Testis (tissue), 3 donors: ENCODE data around the gene DENND4B. TPM values are rescaled to one million over a fixed set of nuclear protein-coding genes. Genes with fewer than 3 reads are reported as not detected.
"Not testable (repeated sequence)": the region's sequence is repeated elsewhere in the genome, so short reads cannot be mapped to it uniquely, and the experiment has no call there.

Source experiments
- DNase-seq: peaks from one replicate; pipeline ENCODE4 v3.0.0-alpha.2; 2019
- H3K27ac ChIP-seq, 2 donors: fragments of 200-600 bp; sonication (generic); one replicate each; pipeline ENCODE4 v1.5.1; 2019
- H3K27me3 ChIP-seq: fragments of 200-600 bp; sonication (generic); one replicate; pipeline ENCODE4 v1.5.1; 2019
- H3K36me3 ChIP-seq: fragments of 200-600 bp; sonication (generic); one replicate; pipeline ENCODE4 v1.5.1; 2017; ENCODE audit warnings: low read depth; ENCODE audit errors: missing control alignments
- H3K4me1 ChIP-seq: fragments of 200-600 bp; sonication (generic); one replicate; pipeline ENCODE4 v1.5.1; 2019
- H3K4me3 ChIP-seq, 2 donors: fragments of 200-600 bp; sonication (generic); one replicate each; pipeline ENCODE4 v1.5.1; 2017 to 2019
- H3K9me3 ChIP-seq: fragments of 200-600 bp; sonication (generic); one replicate; pipeline ENCODE4 v1.5.1; 2017
- POLR2A ChIP-seq: fragments of 450-650 bp; IDR thresholded peaks from one replicate; pipeline ENCODE4 v1.6.1; 2017; ENCODE audit warnings: antibody characterized with exemption, mild to moderate bottlenecking, moderate library complexity
- WGBS, 2 donors: methylation state at CpG; one replicate each; pipeline ENCODE4 v1.1.5; 2018; 5-methylcytosine and 5-hydroxymethylcytosine counted together
- intact Hi-C: fragments of 100-400 bp; cut with DNase I; formaldehyde crosslinking; loops from one replicate; pipeline ENCODE4 v1.15.1; 2023; ENCODE audit warnings: low total_unique reads
- polyA plus RNA-seq: library from polyadenylated mRNA; stranded (reverse); fragments of 350-450 nt; fragmentation: Illumina TruSeq; extraction: RNeasy Lipid Tissue Mini Kit (QIAGEN cat#74804); gene quantifications from one replicate; pipeline ENCODE4 v1.2.3, GENCODE V29; 2014; ENCODE audit warnings: low read depth, low replicate concordance; ENCODE audit not compliant: insufficient read depth
- total RNA-seq, 2 donors: library from RNA; depleted of rRNA; stranded (reverse); fragments of >200 nt; gene quantifications; one replicate each; pipeline ENCODE4 v1.2.3, GENCODE V29; 2016
- TF ChIP-seq, protein P1 (sequence below), 3 experiments: fragments of 450-650 bp in 2 of 3; fragments of 200-600 bp in 1 of 3; sonication (generic) in 1 of 3; IDR thresholded peaks; one replicate each; pipeline ENCODE4 v1.5.1; 2016 to 2019; ENCODE audit warnings: antibody characterized with exemption in 3 of 3, mild to moderate bottlenecking in 2 of 3, moderate library complexity in 1 of 3

The DENND4B gene
- total and polyA plus RNA-seq, 3 donors from 2014 or later = 25.4 to 59.0 (median 54.5) TPM

DNA sequence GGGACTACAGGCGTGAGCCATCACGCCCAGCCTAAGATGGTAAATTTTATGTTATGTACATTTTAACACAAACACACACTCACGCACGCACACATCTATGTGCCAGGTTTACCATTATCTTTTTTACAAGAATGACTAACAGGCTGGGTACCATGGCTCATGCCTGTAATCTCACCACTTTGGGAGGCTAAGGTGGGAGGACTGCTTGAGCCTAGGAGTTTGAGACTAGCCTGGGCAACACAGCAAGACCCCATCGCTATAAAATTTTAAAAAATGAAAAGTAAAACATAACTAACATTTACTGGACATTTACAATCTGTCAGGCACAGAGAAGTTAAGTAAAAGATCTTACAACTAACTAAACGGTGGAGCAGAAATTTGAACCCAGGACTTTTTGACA is 38.4 kb downstream of the DENND4B start:
- Histone ChIP-seq H3K27me3 (no peaks in the 10 kb centered on the region), H3K4me1 (no peaks in the 10 kb centered on the region), H3K27ac (no peak overlapping the region), H3K9me3 (no peaks in the 10 kb centered on the region), H3K4me3 (no peak overlapping the region), H3K36me3 (no peaks in the 10 kb centered on the region)
- intact Hi-C loops = no loop called here
- DNase-seq = no peak
- 92 to 94% methylated on average over 6 of the region's 6 CpGs for WGBS, 2 donors
- TF ChIP-seq, protein P1, sequence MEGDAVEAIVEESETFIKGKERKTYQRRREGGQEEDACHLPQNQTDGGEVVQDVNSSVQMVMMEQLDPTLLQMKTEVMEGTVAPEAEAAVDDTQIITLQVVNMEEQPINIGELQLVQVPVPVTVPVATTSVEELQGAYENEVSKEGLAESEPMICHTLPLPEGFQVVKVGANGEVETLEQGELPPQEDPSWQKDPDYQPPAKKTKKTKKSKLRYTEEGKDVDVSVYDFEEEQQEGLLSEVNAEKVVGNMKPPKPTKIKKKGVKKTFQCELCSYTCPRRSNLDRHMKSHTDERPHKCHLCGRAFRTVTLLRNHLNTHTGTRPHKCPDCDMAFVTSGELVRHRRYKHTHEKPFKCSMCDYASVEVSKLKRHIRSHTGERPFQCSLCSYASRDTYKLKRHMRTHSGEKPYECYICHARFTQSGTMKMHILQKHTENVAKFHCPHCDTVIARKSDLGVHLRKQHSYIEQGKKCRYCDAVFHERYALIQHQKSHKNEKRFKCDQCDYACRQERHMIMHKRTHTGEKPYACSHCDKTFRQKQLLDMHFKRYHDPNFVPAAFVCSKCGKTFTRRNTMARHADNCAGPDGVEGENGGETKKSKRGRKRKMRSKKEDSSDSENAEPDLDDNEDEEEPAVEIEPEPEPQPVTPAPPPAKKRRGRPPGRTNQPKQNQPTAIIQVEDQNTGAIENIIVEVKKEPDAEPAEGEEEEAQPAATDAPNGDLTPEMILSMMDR (IDR thresholded peaks at IDR 0.05) = no peak
- TF ChIP-seq POLR2A = no peak

DNA sequence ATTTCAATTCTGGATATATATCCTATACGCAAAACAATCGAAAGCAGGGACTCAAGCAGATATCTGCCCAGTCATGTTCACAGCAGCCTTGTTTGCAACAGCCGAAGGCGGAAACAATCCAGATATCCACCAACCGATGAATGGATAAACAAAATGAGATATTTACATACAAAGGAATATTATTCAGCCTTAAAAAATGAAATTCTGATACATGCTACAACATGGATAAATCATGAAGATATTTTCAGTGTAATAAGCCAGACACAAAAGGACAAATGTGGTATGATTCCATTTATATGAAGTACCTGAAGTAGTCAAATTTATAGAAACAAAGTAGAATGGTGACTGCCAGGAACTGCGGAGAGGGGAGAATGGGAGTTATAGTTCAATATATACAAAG is 39.4 kb downstream of the DENND4B start:
- Histone ChIP-seq H3K4me1 (no peaks in the 10 kb centered on the region), H3K9me3 (no peaks in the 10 kb centered on the region), H3K27me3 (no peaks in the 10 kb centered on the region), H3K27ac (no peak overlapping the region), H3K36me3 (no peaks in the 10 kb centered on the region), H3K4me3 (no peak overlapping the region)
- 75% methylated on average over 6 of the region's 6 CpGs for WGBS, 2 donors
- no peak for DNase-seq
- no peak for TF ChIP-seq POLR2A
- TF ChIP-seq, protein P1 (IDR thresholded peaks at IDR 0.05) = no peak
- intact Hi-C loops = no loop called here

DNA sequence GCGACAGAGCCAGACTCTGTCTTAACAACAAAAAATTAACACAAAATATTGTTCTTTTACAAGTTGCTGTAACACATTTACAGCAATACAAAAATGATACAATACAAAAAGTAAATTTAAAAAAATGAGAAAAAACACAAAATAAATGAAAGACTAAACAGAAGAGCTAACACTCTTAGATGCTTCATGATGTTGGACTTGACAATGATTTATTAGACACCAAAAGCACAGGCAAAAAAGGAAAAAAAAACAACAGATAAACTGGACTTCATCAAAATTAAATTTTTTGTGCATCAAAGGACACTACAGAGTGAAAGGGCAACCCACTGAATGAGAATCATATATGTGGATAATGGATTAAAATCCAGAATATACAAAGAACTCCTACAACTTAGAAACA is 40.1 kb downstream of the DENND4B start:
- H3K9me3 ChIP-seq = no peaks in the 10 kb centered on the region
- no peaks in the 10 kb centered on the region for H3K4me1 ChIP-seq
- no peak overlapping the region for H3K4me3 ChIP-seq
- H3K27me3 ChIP-seq = no peaks in the 10 kb centered on the region
- no peak for TF ChIP-seq POLR2A
- TF ChIP-seq, protein P1 (IDR thresholded peaks at IDR 0.05) = no peak
- no peaks in the 10 kb centered on the region for H3K36me3 ChIP-seq
- H3K27ac ChIP-seq = no peak overlapping the region
- no peak for DNase-seq
- intact Hi-C loops = no loop called here
- 91 to 95% methylated on average over 1 of the region's 1 CpG for WGBS, 2 donors

GRCh38 chr1:153905908-153906307 is 40.6 kb downstream of the DENND4B start:
- H3K4me3 ChIP-seq, H3K9me3 ChIP-seq, H3K4me1 ChIP-seq, H3K36me3 ChIP-seq, H3K27me3 ChIP-seq, intact Hi-C loops, DNase-seq, H3K27ac ChIP-seq: not testable (repeated sequence)
- WGBS, 2 donors = 93 to 97% methylated on average over 8 of the region's 8 CpGs

DNA sequence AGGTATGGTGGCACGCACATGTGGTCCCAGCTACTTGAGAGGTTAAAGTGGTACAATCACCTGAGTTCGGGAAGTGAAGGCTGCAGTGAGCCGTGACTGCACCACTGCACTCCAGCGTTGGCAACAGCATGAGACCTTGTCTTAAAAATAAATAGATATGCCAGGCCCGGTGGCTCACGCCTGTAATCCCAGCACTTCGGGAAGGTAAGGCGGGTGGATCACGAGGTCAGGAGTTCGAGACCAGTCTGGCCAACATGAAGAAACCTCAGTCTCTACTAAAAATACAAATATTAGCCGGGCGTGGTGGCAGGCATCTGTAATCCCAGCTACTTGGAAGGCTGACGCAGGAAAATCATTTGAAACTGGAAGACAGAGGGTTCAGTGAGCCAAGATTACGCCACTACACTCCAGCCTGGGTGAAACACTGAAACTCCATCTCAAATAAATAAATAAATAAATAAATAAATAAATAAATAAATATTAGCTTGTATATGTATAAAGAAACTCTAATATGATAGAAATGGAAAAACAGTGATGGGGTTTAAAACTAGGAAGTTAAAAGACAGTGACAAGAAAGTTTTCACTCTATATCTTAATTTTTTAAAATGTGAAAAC is 42.6 kb downstream of the DENND4B start:
- no peaks in the 10 kb centered on the region for H3K9me3 ChIP-seq
- no peak overlapping the region for H3K4me3 ChIP-seq
- no peak for TF ChIP-seq POLR2A
- TF ChIP-seq, protein P1 (IDR thresholded peaks at IDR 0.05) = no peak
- no peaks in the 10 kb centered on the region for H3K4me1 ChIP-seq
- no peaks in the 10 kb centered on the region for H3K27me3 ChIP-seq
- no peaks in the 10 kb centered on the region for H3K36me3 ChIP-seq
- DNase-seq = no peak
- intact Hi-C loops = no loop called here
- 88 to 89% methylated on average over 14 of the region's 14 CpGs for WGBS, 2 donors
- H3K27ac ChIP-seq = no peak overlapping the region
